Transverse colon (tissue), 4 donors: Measurements from ENCODE around the gene TOP1. TPM values are rescaled to one million over a fixed set of nuclear protein-coding genes. Genes with fewer than 3 reads are reported as not detected.

Experiments used
- DNase-seq: peaks from one replicate; pipeline ENCODE4 v3.0.0-alpha.2; 2019
- H3K27ac ChIP-seq, 4 donors: fragments of 200-600 bp; sonication (generic); 2 replicates each; pipeline ENCODE4 v1.5.1; 2016 to 2018; ENCODE audit warnings: inconsistent platforms in 4 of 4
- H3K27me3 ChIP-seq: fragments of 200-600 bp; sonication (generic); 2 replicates; pipeline ENCODE4 v1.5.1; 2017; ENCODE audit warnings: inconsistent platforms
- H3K36me3 ChIP-seq, 4 donors: fragments of 200-600 bp; sonication (generic); 2 replicates each; pipeline ENCODE4 v1.5.1; 2017 to 2019; ENCODE audit warnings: inconsistent platforms in 4 of 4
- H3K4me1 ChIP-seq, 4 donors: fragments of 200-600 bp; sonication (generic); 2 replicates each; pipeline ENCODE4 v1.5.1; 2017 to 2020; ENCODE audit warnings: inconsistent platforms in 4 of 4
- H3K4me3 ChIP-seq, 4 donors: fragments of 200-600 bp; sonication (generic); 1 replicate in 1 of 4; 2 replicates in 3 of 4; pipeline versions ENCODE4 v1.5.1 to v1.6.1; 2017 to 2019; ENCODE audit warnings: inconsistent platforms in 4 of 4
- H3K9me3 ChIP-seq, 2 donors: fragments of 200-600 bp; sonication (generic); 2 replicates each; pipeline ENCODE4 v1.5.1; 2017 to 2019; ENCODE audit warnings: inconsistent platforms in 2 of 2
- EP300 ChIP-seq: sonication (generic); formaldehyde crosslinking; IDR thresholded peaks from one replicate; pipeline ENCODE4 v1.6.1; 2017; ENCODE audit warnings: antibody characterized with exemption, low read depth
- POLR2A ChIP-seq: fragments of 450-650 bp; IDR thresholded peaks from one replicate; pipeline ENCODE4 v1.6.1; 2016; ENCODE audit warnings: antibody characterized with exemption, mild to moderate bottlenecking, moderate library complexity
- POLR2AphosphoS5 ChIP-seq, 3 donors: sonication (generic); formaldehyde crosslinking; IDR thresholded peaks; one replicate each; pipeline ENCODE4 v1.6.1; 2016; ENCODE audit warnings: antibody characterized with exemption in 3 of 3
- WGBS, 2 donors: methylation state at CpG; one replicate each; pipeline ENCODE4 v1.1.5; 2018; ENCODE audit warnings: low coverage in 1 of 2; 5-methylcytosine and 5-hydroxymethylcytosine counted together
- in situ Hi-C, 4 donors: fragments of 200-750 bp; cut with MboI; loops; one replicate each; pipeline versions ENCODE4 v1.15.0 to v1.15.1; 2017; ENCODE audit warnings: low sequenced_read_pairs in 3 of 4, low pct_ligation_motif_present in 1 of 4, low pct_unique_long_range_greater_than_20kb in 1 of 4
- intact Hi-C: fragments of 100-400 bp; cut with DNase I; formaldehyde crosslinking; loops from one replicate; pipeline ENCODE4 v1.15.1; 2023; ENCODE audit warnings: low total_unique reads
- small RNA-seq, 4 donors: library from RNA; depleted of rRNA; stranded (forward); fragments of <200 nt; gene quantifications; one replicate each; pipeline ENCODE3, GENCODE V24; 2016
- total RNA-seq, 4 donors: library from RNA; depleted of rRNA; stranded (reverse); fragments of >200 nt; gene quantifications; one replicate each; pipeline ENCODE4 v1.1.0, GENCODE V29; 2016
- TF ChIP-seq, protein P1 (sequence below), 5 experiments: fragments of 200-600 bp in 3 of 5; fragments of 450-650 bp in 2 of 5; sonication (generic) in 3 of 5; IDR thresholded peaks; 1 replicate in 2 of 5; 2 replicates in 3 of 5; pipeline ENCODE4 v1.5.1; 2016 to 2017; ENCODE audit warnings: antibody characterized with exemption in 5 of 5, inconsistent platforms in 3 of 5, mild to moderate bottlenecking in 2 of 5, moderate library complexity in 1 of 5

TOP1 gene
- total RNA-seq, 4 donors from 2014 or later, result 29.6 to 52.3 (median 36.9) TPM

DNA sequence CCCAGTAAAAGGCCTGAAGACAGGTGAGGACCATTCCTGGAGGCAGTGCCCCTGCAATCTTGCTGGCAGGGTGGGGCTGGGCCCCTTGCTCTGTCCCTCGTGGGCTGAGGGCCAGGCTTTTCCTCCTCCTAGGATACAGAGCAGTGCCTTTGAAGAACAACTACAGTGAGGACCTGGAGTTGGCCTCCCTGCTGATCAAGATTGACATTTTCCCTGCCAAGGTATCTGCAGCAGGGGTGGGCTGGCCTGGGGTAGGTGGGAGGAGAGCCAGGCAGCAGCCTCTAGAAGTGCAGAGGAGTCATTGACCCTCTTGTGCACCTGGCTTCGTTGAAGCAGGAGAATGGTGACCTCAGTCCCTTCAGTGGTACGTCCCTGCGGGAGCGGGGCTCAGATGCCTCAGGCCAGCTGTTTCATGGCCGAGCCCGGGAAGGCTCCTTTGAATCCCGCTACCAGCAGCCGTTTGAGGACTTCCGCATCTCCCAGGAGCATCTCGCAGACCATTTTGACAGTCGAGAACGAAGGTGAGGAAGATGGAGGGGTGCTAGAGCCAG, 145.2 kb downstream of the TOP1 start:
- no peak overlapping the region for H3K4me3 ChIP-seq
- intact Hi-C loops, result loop anchor here (2.0 kb wide), 1 partner anchor 165 kb away; no protein-coding TSS in a partner anchor
- peaks cover 0 to 18% (median 7%) of the 10 kb centered on the region in 4 donors for H3K36me3 ChIP-seq
- in situ Hi-C loops, result loop anchor here in 2 of 4 donors (5.0 to 10.0 kb wide), 3 partner anchors 51 to 168 kb away; partner anchors contain the start of gene LPIN3 (in 1 of the 2)
- H3K9me3 ChIP-seq, result no peaks in the 10 kb centered on the region
- DNase-seq, result peak; percentile 5
- WGBS, 2 donors, result 94% methylated on average over 13 of the region's 13 CpGs; no CpG with 5 or more reads in 1 of the 2 donors
- H3K27me3 ChIP-seq, result no peaks in the 10 kb centered on the region
- peaks cover 9 to 34% (median 22%) of the 10 kb centered on the region in 4 donors for H3K4me1 ChIP-seq
- no peak for TF ChIP-seq POLR2A
- TF ChIP-seq, protein P1, sequence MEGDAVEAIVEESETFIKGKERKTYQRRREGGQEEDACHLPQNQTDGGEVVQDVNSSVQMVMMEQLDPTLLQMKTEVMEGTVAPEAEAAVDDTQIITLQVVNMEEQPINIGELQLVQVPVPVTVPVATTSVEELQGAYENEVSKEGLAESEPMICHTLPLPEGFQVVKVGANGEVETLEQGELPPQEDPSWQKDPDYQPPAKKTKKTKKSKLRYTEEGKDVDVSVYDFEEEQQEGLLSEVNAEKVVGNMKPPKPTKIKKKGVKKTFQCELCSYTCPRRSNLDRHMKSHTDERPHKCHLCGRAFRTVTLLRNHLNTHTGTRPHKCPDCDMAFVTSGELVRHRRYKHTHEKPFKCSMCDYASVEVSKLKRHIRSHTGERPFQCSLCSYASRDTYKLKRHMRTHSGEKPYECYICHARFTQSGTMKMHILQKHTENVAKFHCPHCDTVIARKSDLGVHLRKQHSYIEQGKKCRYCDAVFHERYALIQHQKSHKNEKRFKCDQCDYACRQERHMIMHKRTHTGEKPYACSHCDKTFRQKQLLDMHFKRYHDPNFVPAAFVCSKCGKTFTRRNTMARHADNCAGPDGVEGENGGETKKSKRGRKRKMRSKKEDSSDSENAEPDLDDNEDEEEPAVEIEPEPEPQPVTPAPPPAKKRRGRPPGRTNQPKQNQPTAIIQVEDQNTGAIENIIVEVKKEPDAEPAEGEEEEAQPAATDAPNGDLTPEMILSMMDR (IDR thresholded peaks at IDR 0.05), result no peak
- no peak for TF ChIP-seq POLR2AphosphoS5 (IDR thresholded peaks at IDR 0.05)
- no peak for TF ChIP-seq EP300
- H3K27ac ChIP-seq, result peak overlapping the region; percentile 16 to 80 (median 50)

Small RNA genes within 50 kb of the gene (small RNA-seq; reads per million reads assigned to genes)
- gene MIR6871 (0 reads per million in 4 donors), gene RNU2-52P (0 to 0.83 (median 0.33) reads per million in 4 donors)

Other genes starting within 250 kb of the TOP1 start
- 100 to 1,000 TPM in 3 of 4 donors, 10 to 100 TPM in 1; 82.7 to 377 (median 155) TPM for gene PLCG1, start 108.7 kb downstream of the TOP1 start, total RNA-seq